ENCODE data around the gene MYCT1. TPM values are rescaled to one million over a fixed set of nuclear protein-coding genes. Genes with fewer than 3 reads are reported as not detected.

Gene MYCT1
- total RNA-seq, 1 donor from 2014 or later: 0.61 TPM

DNA sequence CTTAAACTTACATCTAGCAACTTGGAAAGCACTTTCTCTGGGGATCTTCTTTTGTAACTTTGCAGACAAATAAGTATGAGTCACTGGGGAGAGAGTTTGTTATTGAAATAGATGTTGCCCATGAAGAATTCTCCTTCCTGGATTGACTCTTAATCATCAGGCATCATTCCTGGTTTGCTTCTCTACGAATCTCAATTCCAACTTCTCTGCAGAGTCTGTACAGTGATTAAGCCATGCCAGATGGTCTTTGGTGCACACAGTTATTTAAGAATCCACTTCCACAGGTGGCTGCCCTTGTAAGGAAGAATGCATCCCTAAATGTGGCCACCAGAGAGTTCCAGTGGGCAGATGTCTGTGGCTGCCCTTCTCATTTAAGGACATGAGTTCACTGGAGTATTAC lies 25.7 kb downstream of the MYCT1 start:
- Histone ChIP-seq H3K4me1 (ENCODE audit: insufficient read depth, low read length) (no peaks in the 10 kb centered on the region), H3K79me2 (ENCODE audit: insufficient read depth, low read length) (no peaks in the 10 kb centered on the region), H3K27me3 (ENCODE audit: insufficient read depth, low read length) (no peaks in the 10 kb centered on the region), H3K4me3 (ENCODE audit: insufficient read depth, low read depth, low read length) (no peak overlapping the region), H2AFZ (ENCODE audit: low read depth, low read length) (no peak overlapping the region), H3K4me2 (ENCODE audit: low read length) (no peak overlapping the region), H4K20me1 (ENCODE audit: insufficient read depth, low read length) (no peaks in the 10 kb centered on the region), H3K9ac (ENCODE audit: low read length) (no peak overlapping the region), H3K27ac (ENCODE audit: low read depth, low read length) (no peak overlapping the region), H3K9me3 (ENCODE audit: insufficient read depth, low read depth, low read length) (no peaks in the 10 kb centered on the region), H3K36me3 (ENCODE audit: insufficient read depth, low read length) (no peaks in the 10 kb centered on the region)
- peak overlapping the region; percentile 96 for H3K27ac Mint-ChIP-seq (ENCODE audit: unreplicated experiment)
- FAIRE-seq: no peak
- H3K4me1 Mint-ChIP-seq (ENCODE audit: low read depth, unreplicated experiment): peaks cover 30% of the 10 kb centered on the region
- DNase-seq (ENCODE audit: low read depth): peak; percentile 65
- no peaks in the 10 kb centered on the region for H3K9me3 Mint-ChIP-seq (ENCODE audit: unreplicated experiment)
- no peaks in the 10 kb centered on the region for H3K36me3 Mint-ChIP-seq (ENCODE audit: low read depth, unreplicated experiment)
- no peaks in the 10 kb centered on the region for H3K27me3 Mint-ChIP-seq (ENCODE audit: low read depth, unreplicated experiment)
- TF ChIP-seq CTCF (IDR thresholded peaks at IDR 0.05; ENCODE audit: insufficient read depth, low read depth, low read length) (no peak), EZH2 (IDR thresholded peaks at IDR 0.05; ENCODE audit: insufficient read depth, low read length) (no peak)
- no peak overlapping the region for H3K4me3 Mint-ChIP-seq (ENCODE audit: unreplicated experiment)

GRCh38 chr6:152726313-152726712 lies 28.6 kb downstream of the MYCT1 start:
- Histone ChIP-seq H4K20me1 (ENCODE audit: insufficient read depth, low read length) (no peaks in the 10 kb centered on the region), H3K9ac (ENCODE audit: low read length) (no peak overlapping the region), H3K36me3 (ENCODE audit: insufficient read depth, low read length) (no peaks in the 10 kb centered on the region), H3K9me3 (ENCODE audit: insufficient read depth, low read depth, low read length) (no peaks in the 10 kb centered on the region), H3K27ac (ENCODE audit: low read depth, low read length) (no peak overlapping the region), H3K4me2 (ENCODE audit: low read length) (no peak overlapping the region), H3K27me3 (ENCODE audit: insufficient read depth, low read length) (no peaks in the 10 kb centered on the region), H3K4me3 (ENCODE audit: insufficient read depth, low read depth, low read length) (no peak overlapping the region), H3K4me1 (ENCODE audit: insufficient read depth, low read length) (no peaks in the 10 kb centered on the region), H3K79me2 (ENCODE audit: insufficient read depth, low read length) (no peaks in the 10 kb centered on the region), H2AFZ (ENCODE audit: low read depth, low read length) (no peak overlapping the region)
- H3K27ac Mint-ChIP-seq (ENCODE audit: unreplicated experiment): no peak overlapping the region
- no peak for DNase-seq (ENCODE audit: low read depth)
- no peaks in the 10 kb centered on the region for H3K9me3 Mint-ChIP-seq (ENCODE audit: unreplicated experiment)
- no peak overlapping the region for H3K4me3 Mint-ChIP-seq (ENCODE audit: unreplicated experiment)
- no peaks in the 10 kb centered on the region for H3K27me3 Mint-ChIP-seq (ENCODE audit: low read depth, unreplicated experiment)
- FAIRE-seq: no peak
- no peak for TF ChIP-seq EZH2 (IDR thresholded peaks at IDR 0.05; ENCODE audit: insufficient read depth, low read length)
- no peak for TF ChIP-seq CTCF (IDR thresholded peaks at IDR 0.05; ENCODE audit: insufficient read depth, low read depth, low read length)
- H3K4me1 Mint-ChIP-seq (ENCODE audit: low read depth, unreplicated experiment): peaks cover 21% of the 10 kb centered on the region
- H3K36me3 Mint-ChIP-seq (ENCODE audit: low read depth, unreplicated experiment): no peaks in the 10 kb centered on the region

GRCh38 chr6:152727507-152727906 lies 29.8 kb downstream of the MYCT1 start:
- H3K27me3 Mint-ChIP-seq (ENCODE audit: low read depth, unreplicated experiment): no peaks in the 10 kb centered on the region
- Histone ChIP-seq H3K9me3 (ENCODE audit: insufficient read depth, low read depth, low read length) (no peaks in the 10 kb centered on the region), H3K27me3 (ENCODE audit: insufficient read depth, low read length) (no peaks in the 10 kb centered on the region), H3K36me3 (ENCODE audit: insufficient read depth, low read length) (no peaks in the 10 kb centered on the region), H2AFZ (ENCODE audit: low read depth, low read length) (no peak overlapping the region), H3K9ac (ENCODE audit: low read length) (no peak overlapping the region), H3K4me2 (ENCODE audit: low read length) (no peak overlapping the region), H3K79me2 (ENCODE audit: insufficient read depth, low read length) (no peaks in the 10 kb centered on the region), H3K4me3 (ENCODE audit: insufficient read depth, low read depth, low read length) (no peak overlapping the region), H4K20me1 (ENCODE audit: insufficient read depth, low read length) (no peaks in the 10 kb centered on the region), H3K4me1 (ENCODE audit: insufficient read depth, low read length) (no peaks in the 10 kb centered on the region), H3K27ac (ENCODE audit: low read depth, low read length) (no peak overlapping the region)
- peaks cover 13% of the 10 kb centered on the region for H3K4me1 Mint-ChIP-seq (ENCODE audit: low read depth, unreplicated experiment)
- H3K9me3 Mint-ChIP-seq (ENCODE audit: unreplicated experiment): no peaks in the 10 kb centered on the region
- H3K27ac Mint-ChIP-seq (ENCODE audit: unreplicated experiment): no peak overlapping the region
- no peaks in the 10 kb centered on the region for H3K36me3 Mint-ChIP-seq (ENCODE audit: low read depth, unreplicated experiment)
- TF ChIP-seq CTCF (IDR thresholded peaks at IDR 0.05; ENCODE audit: insufficient read depth, low read depth, low read length) (no peak), EZH2 (IDR thresholded peaks at IDR 0.05; ENCODE audit: insufficient read depth, low read length) (no peak)
- H3K4me3 Mint-ChIP-seq (ENCODE audit: unreplicated experiment): no peak overlapping the region
- no peak for FAIRE-seq
- DNase-seq (ENCODE audit: low read depth): no peak

Measured in astrocyte (in vitro differentiated cells and primary cell).